Measurements from ENCODE around the gene PDE4B. TPM values are rescaled to one million over a fixed set of nuclear protein-coding genes. Genes with fewer than 3 reads are reported as not detected.

The PDE4B gene
- polyA plus RNA-seq, 1 donor (not counting 4 experiments of a cell fraction or from before 2014, with no cell fraction given): 0.29 TPM

GRCh38 chr1:66211521-66211920 is 418.8 kb downstream of the PDE4B start:
- Histone ChIP-seq H3K4me3 (ENCODE audit: control insufficient read depth in 2 of 3, extremely low read depth in 1 of 3, insufficient read depth in 2 of 3, low read depth in 1 of 3, low read length in 3 of 3) (no peak overlapping the region), H3K9me3 (ENCODE audit: control insufficient read depth, low read depth, low read length) (no peaks in the 10 kb centered on the region), H3K79me2 (ENCODE audit: control insufficient read depth, insufficient read depth, low read length) (no peaks in the 10 kb centered on the region), H3K27ac (ENCODE audit: control insufficient read depth, insufficient read depth, low read length) (no peak overlapping the region), H2AFZ (ENCODE audit: control insufficient read depth, low read length) (no peak overlapping the region), H3K9ac (ENCODE audit: control insufficient read depth, extremely low read depth, insufficient read depth, low read length) (no peak overlapping the region), H3K9me1 (ENCODE audit: control insufficient read depth, extremely low read depth, insufficient read depth, low read length) (no peaks in the 10 kb centered on the region), H3K4me1 (ENCODE audit: control insufficient read depth, extremely low read depth, insufficient read depth, low read length) (no peaks in the 10 kb centered on the region), H3K4me2 (ENCODE audit: control insufficient read depth, extremely low read depth, insufficient read depth, low read depth, low read length) (no peak overlapping the region), H3K27me3 (ENCODE audit: control insufficient read depth, extremely low read depth, insufficient read depth, low read length) (no peaks in the 10 kb centered on the region), H4K20me1 (ENCODE audit: control insufficient read depth, extremely low read depth, insufficient read depth, low read length) (no peaks in the 10 kb centered on the region), H3K36me3 (ENCODE audit: control insufficient read depth in 2 of 2, extremely low read depth in 1 of 2, insufficient read depth in 2 of 2, low read length in 2 of 2) (no peaks in the 10 kb centered on the region)
- FAIRE-seq (no peak), DNase-seq (ENCODE audit: low read depth, low spot score) (no peak)
- TF ChIP-seq EZH2 (IDR thresholded peaks at IDR 0.05; ENCODE audit: low read length): no peak
- TF ChIP-seq, protein P1, sequence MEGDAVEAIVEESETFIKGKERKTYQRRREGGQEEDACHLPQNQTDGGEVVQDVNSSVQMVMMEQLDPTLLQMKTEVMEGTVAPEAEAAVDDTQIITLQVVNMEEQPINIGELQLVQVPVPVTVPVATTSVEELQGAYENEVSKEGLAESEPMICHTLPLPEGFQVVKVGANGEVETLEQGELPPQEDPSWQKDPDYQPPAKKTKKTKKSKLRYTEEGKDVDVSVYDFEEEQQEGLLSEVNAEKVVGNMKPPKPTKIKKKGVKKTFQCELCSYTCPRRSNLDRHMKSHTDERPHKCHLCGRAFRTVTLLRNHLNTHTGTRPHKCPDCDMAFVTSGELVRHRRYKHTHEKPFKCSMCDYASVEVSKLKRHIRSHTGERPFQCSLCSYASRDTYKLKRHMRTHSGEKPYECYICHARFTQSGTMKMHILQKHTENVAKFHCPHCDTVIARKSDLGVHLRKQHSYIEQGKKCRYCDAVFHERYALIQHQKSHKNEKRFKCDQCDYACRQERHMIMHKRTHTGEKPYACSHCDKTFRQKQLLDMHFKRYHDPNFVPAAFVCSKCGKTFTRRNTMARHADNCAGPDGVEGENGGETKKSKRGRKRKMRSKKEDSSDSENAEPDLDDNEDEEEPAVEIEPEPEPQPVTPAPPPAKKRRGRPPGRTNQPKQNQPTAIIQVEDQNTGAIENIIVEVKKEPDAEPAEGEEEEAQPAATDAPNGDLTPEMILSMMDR (optimal IDR thresholded peaks at IDR 0.05 in 1 of 3, IDR thresholded peaks at IDR 0.05 in 1 of 3, conservative IDR thresholded peaks at IDR 0.05 in 1 of 3; ENCODE audit: extremely low read depth in 1 of 3, insufficient read depth in 2 of 3, low read length in 3 of 3): no peak
- dilution Hi-C loops (cut with MboI; ENCODE audit: extremely low pct_ligation_motif_present, low sequenced_read_pairs): no loop called here

DNA sequence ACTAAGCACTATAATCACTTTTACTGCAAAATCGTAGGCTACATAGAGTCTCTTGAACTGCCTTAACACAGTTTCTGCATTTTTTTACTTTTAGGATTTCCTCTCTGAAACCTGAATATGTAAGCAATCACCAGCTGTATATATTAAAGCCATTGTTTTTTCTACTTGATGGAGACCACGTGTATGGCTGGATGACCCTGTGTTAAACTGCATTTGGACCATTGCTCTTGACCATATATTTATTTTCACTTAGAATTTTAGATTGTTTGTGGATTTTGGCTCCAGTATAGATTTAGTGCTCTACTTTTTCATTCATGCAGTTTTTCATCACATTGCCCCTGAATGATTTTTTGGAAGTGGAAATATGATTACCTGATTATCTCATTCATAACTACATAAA is 420.8 kb downstream of the PDE4B start:
- Histone ChIP-seq H3K9ac (ENCODE audit: control insufficient read depth, extremely low read depth, insufficient read depth, low read length) (no peak overlapping the region), H3K4me2 (ENCODE audit: control insufficient read depth, extremely low read depth, insufficient read depth, low read depth, low read length) (no peak overlapping the region), H3K4me3 (ENCODE audit: control insufficient read depth in 2 of 3, extremely low read depth in 1 of 3, insufficient read depth in 2 of 3, low read depth in 1 of 3, low read length in 3 of 3) (no peak overlapping the region), H3K36me3 (ENCODE audit: control insufficient read depth in 2 of 2, extremely low read depth in 1 of 2, insufficient read depth in 2 of 2, low read length in 2 of 2) (no peaks in the 10 kb centered on the region), H4K20me1 (ENCODE audit: control insufficient read depth, extremely low read depth, insufficient read depth, low read length) (no peaks in the 10 kb centered on the region), H3K4me1 (ENCODE audit: control insufficient read depth, extremely low read depth, insufficient read depth, low read length) (no peaks in the 10 kb centered on the region), H3K9me3 (ENCODE audit: control insufficient read depth, low read depth, low read length) (no peaks in the 10 kb centered on the region), H3K27ac (ENCODE audit: control insufficient read depth, insufficient read depth, low read length) (no peak overlapping the region), H3K27me3 (ENCODE audit: control insufficient read depth, extremely low read depth, insufficient read depth, low read length) (no peaks in the 10 kb centered on the region), H3K9me1 (ENCODE audit: control insufficient read depth, extremely low read depth, insufficient read depth, low read length) (no peaks in the 10 kb centered on the region), H3K79me2 (ENCODE audit: control insufficient read depth, insufficient read depth, low read length) (no peaks in the 10 kb centered on the region), H2AFZ (ENCODE audit: control insufficient read depth, low read length) (no peak overlapping the region)
- dilution Hi-C loops (cut with MboI; ENCODE audit: extremely low pct_ligation_motif_present, low sequenced_read_pairs): no loop called here
- TF ChIP-seq, protein P1 (optimal IDR thresholded peaks at IDR 0.05 in 1 of 3, IDR thresholded peaks at IDR 0.05 in 1 of 3, conservative IDR thresholded peaks at IDR 0.05 in 1 of 3; ENCODE audit: extremely low read depth in 1 of 3, insufficient read depth in 2 of 3, low read length in 3 of 3): no peak
- TF ChIP-seq EZH2 (IDR thresholded peaks at IDR 0.05; ENCODE audit: low read length): no peak
- FAIRE-seq (no peak), DNase-seq (ENCODE audit: low read depth, low spot score) (no peak)

Measured in keratinocyte (primary cell).